Ascending aorta (tissue), 2 donors: Measurements from ENCODE around the gene S1PR3. TPM values are rescaled to one million over a fixed set of nuclear protein-coding genes. Genes with fewer than 3 reads are reported as not detected.

Source experiments
- DNase-seq, 2 donors: peaks; one replicate each; pipeline ENCODE4 v3.0.0-alpha.2; 2019; ENCODE audit warnings: low spot score in 2 of 2
- H3K27ac ChIP-seq, 2 donors: fragments of 200-600 bp; sonication (generic); one replicate each; pipeline ENCODE4 v1.5.1; 2016 to 2017; ENCODE audit warnings: mild to moderate bottlenecking in 1 of 2
- H3K27me3 ChIP-seq: fragments of 200-600 bp; sonication (generic); one replicate; pipeline ENCODE4 v1.5.1; 2017
- H3K36me3 ChIP-seq, 2 donors: fragments of 200-600 bp; sonication (generic); one replicate each; pipeline ENCODE4 v1.5.1; 2016
- H3K4me1 ChIP-seq, 2 donors: fragments of 200-600 bp; sonication (generic); one replicate each; pipeline ENCODE4 v1.5.1; 2016 to 2017; ENCODE audit warnings: mild to moderate bottlenecking in 1 of 2
- H3K4me3 ChIP-seq, 2 donors: fragments of 200-600 bp; sonication (generic); one replicate each; pipeline ENCODE4 v1.5.1; 2016 to 2017; ENCODE audit warnings: mild to moderate bottlenecking in 1 of 2
- H3K9me3 ChIP-seq, 2 donors: fragments of 200-600 bp; sonication (generic); one replicate each; pipeline ENCODE4 v1.5.1; 2016
- CTCF ChIP-seq, 3 experiments: fragments of 200-600 bp in 2 of 3; fragments of 450-650 bp in 1 of 3; sonication (generic) in 2 of 3; IDR thresholded peaks; one replicate each; pipeline ENCODE4 v1.5.1; 2016 to 2019; ENCODE audit warnings: antibody characterized with exemption in 3 of 3, mild to moderate bottlenecking in 1 of 3, moderate library complexity in 1 of 3
- intact Hi-C: fragments of 100-400 bp; cut with DNase I; formaldehyde crosslinking; loops from one replicate; pipeline ENCODE4 v1.15.1; 2023
- total RNA-seq: library from RNA; depleted of rRNA; stranded (reverse); fragments of >200 nt; gene quantifications from one replicate; pipeline ENCODE4 v1.1.0, GENCODE V29; 2016

The S1PR3 gene
- total RNA-seq, 1 donor from 2014 or later: 59.3 TPM

- Histone ChIP-seq H3K9me3 (no peaks in the 10 kb centered on the region), H3K4me1 (peaks cover 3 to 4% of the 10 kb centered on the region in 2 donors), H3K27me3 (no peaks in the 10 kb centered on the region), H3K36me3 (no peaks in the 10 kb centered on the region), H3K4me3 (no peak overlapping the region), H3K27ac (peak overlapping the region in 1 of 2 donors; percentile 58)
- no peak for TF ChIP-seq CTCF (IDR thresholded peaks at IDR 0.05)
- intact Hi-C loops: loop anchor here (10.0 kb wide), 1 partner anchor 1264 kb away; the partner anchor contains the start of gene CTSL
- peak in 1 of 2 donors; percentile 57 for DNase-seq
These were observed 2.2 kb upstream of the S1PR3 start for GRCh38 chr9:88988796-88989641.

- peak in 1 of 2 donors; percentile 54 for DNase-seq
- intact Hi-C loops: loop anchor here (10.0 kb wide), 1 partner anchor 175 kb away; no protein-coding TSS in a partner anchor
- no peaks in the 10 kb centered on the region for H3K27me3 ChIP-seq
- peaks cover 5 to 8% of the 10 kb centered on the region in 2 donors for H3K4me1 ChIP-seq
- no peak for TF ChIP-seq CTCF (IDR thresholded peaks at IDR 0.05)
- no peaks in the 10 kb centered on the region for H3K36me3 ChIP-seq
- peak overlapping the region in 1 of 2 donors; percentile 89 for H3K4me3 ChIP-seq
- H3K9me3 ChIP-seq: no peaks in the 10 kb centered on the region
- H3K27ac ChIP-seq: peak overlapping the region in 1 of 2 donors; percentile 90
These were observed 1.1 kb upstream of the S1PR3 start for GRCh38 chr9:88990041-88990728.

- Histone ChIP-seq H3K9me3 (no peaks in the 10 kb centered on the region), H3K36me3 (peaks cover under 1 to 2% of the 10 kb centered on the region in 2 donors), H3K27me3 (no peaks in the 10 kb centered on the region), H3K4me3 (peak overlapping the region; percentile 77 to 89), H3K4me1 (peaks cover 5 to 10% of the 10 kb centered on the region in 2 donors), H3K27ac (peak overlapping the region; percentile 80 to 90)
- no peak for TF ChIP-seq CTCF (IDR thresholded peaks at IDR 0.05)
- intact Hi-C loops: loop anchor here (1.0 to 10.0 kb wide), 2 partner anchors 176 to 328 kb away; partner anchors contain the start of gene SECISBP2
- DNase-seq: no peak
These were observed 571 bp upstream of the S1PR3 start for GRCh38 chr9:88990729-88991065.

- H3K4me1 ChIP-seq: peaks cover 6 to 20% of the 10 kb centered on the region in 2 donors
- peak overlapping the region; percentile 77 to 89 for H3K4me3 ChIP-seq
- DNase-seq: peak in 1 of 2 donors; percentile 59
- H3K9me3 ChIP-seq: no peaks in the 10 kb centered on the region
- H3K36me3 ChIP-seq: peaks cover 5 to 11% of the 10 kb centered on the region in 2 donors
- no peaks in the 10 kb centered on the region for H3K27me3 ChIP-seq
- TF ChIP-seq CTCF (IDR thresholded peaks at IDR 0.05): no peak
- peak overlapping the region; percentile 28 to 90 for H3K27ac ChIP-seq
- intact Hi-C loops: loop anchor here (10.0 kb wide), 1 partner anchor 178 kb away; no protein-coding TSS in a partner anchor
These were observed 1.3 kb downstream of the S1PR3 start for GRCh38 chr9:88992556-88992955.

GRCh38 chr9:88993327-88993726 lies 2.1 kb downstream of the S1PR3 start:
- Histone ChIP-seq H3K4me1 (peaks cover 14 to 26% of the 10 kb centered on the region in 2 donors), H3K4me3 (peak overlapping the region; percentile 77 to 89), H3K36me3 (peaks cover 7 to 15% of the 10 kb centered on the region in 2 donors), H3K27ac (peak overlapping the region; percentile 6 to 28), H3K9me3 (no peaks in the 10 kb centered on the region), H3K27me3 (no peaks in the 10 kb centered on the region)
- no peak for TF ChIP-seq CTCF (IDR thresholded peaks at IDR 0.05)
- DNase-seq: peak in 1 of 2 donors; percentile 45
- intact Hi-C loops: loop anchor here (10.0 kb wide), 1 partner anchor 179 kb away; no protein-coding TSS in a partner anchor
